WTC11 (cell line): ENCODE results near the gene EDA.

Experiments used
- AR ChIP-seq: fragments of 250-450 bp; sonication (Bioruptor Pico); IDR thresholded peaks from 2 replicates; pipeline ENCODE4 v1.9.0; 2021; ENCODE audit warnings: mild to moderate bottlenecking
- ARID4B ChIP-seq: sonication (generic); formaldehyde crosslinking; IDR thresholded peaks from 2 replicates; pipeline ENCODE4 v1.8.0; 2023; ENCODE audit warnings: missing genetic modification reagents, mild to moderate bottlenecking, borderline replicate concordance
- CTCF ChIP-seq: fragments of 200-600 bp; IDR thresholded peaks from 2 replicates; pipeline ENCODE4 v1.8.0; 2022; ENCODE audit warnings: antibody characterized with exemption
- E2F1 ChIP-seq: sonication (generic); formaldehyde crosslinking; IDR thresholded peaks from 2 replicates; pipeline ENCODE4 v1.8.0; 2022; ENCODE audit warnings: mild to moderate bottlenecking, missing genetic modification reagents
- ESRRA ChIP-seq: sonication (generic); formaldehyde crosslinking; IDR thresholded peaks from 2 replicates; pipeline ENCODE4 v1.8.1; 2022; ENCODE audit warnings: mild to moderate bottlenecking, missing genetic modification reagents, borderline replicate concordance
- FOXP1 ChIP-seq: sonication (generic); formaldehyde crosslinking; IDR thresholded peaks from 2 replicates; pipeline ENCODE4 v1.8.0; 2022; ENCODE audit warnings: missing genetic modification reagents, mild to moderate bottlenecking, moderate library complexity, borderline replicate concordance
- IRF1 ChIP-seq: sonication (generic); formaldehyde crosslinking; IDR thresholded peaks from 2 replicates; pipeline ENCODE4 v1.8.0; 2023; ENCODE audit warnings: missing genetic modification reagents
- IRF2 ChIP-seq: sonication (generic); formaldehyde crosslinking; IDR thresholded peaks from 2 replicates; pipeline ENCODE4 v1.8.0; 2022; ENCODE audit warnings: low read depth, missing genetic modification reagents, borderline replicate concordance
- NR2C2 ChIP-seq: sonication (generic); formaldehyde crosslinking; IDR thresholded peaks from 2 replicates; pipeline ENCODE4 v1.8.0; 2022; ENCODE audit warnings: mild to moderate bottlenecking, missing genetic modification reagents
- SMAD3 ChIP-seq: sonication (generic); formaldehyde crosslinking; IDR thresholded peaks from 2 replicates; pipeline ENCODE4 v1.8.0; 2022; ENCODE audit warnings: missing genetic modification reagents, mild to moderate bottlenecking, borderline replicate concordance
- TCF7 ChIP-seq: sonication (generic); formaldehyde crosslinking; IDR thresholded peaks from 2 replicates; pipeline ENCODE4 v1.8.0; 2022; ENCODE audit warnings: mild to moderate bottlenecking, low read depth, missing genetic modification reagents, moderate library complexity
- USF2 ChIP-seq: sonication (generic); formaldehyde crosslinking; IDR thresholded peaks from 2 replicates; pipeline ENCODE4 v1.8.1; 2023; ENCODE audit warnings: mild to moderate bottlenecking, missing genetic modification reagents, moderate library complexity

- TF ChIP-seq NR2C2 (CRISPR knock-in tag): no peak
- TF ChIP-seq AR: no peak
- TF ChIP-seq CTCF: no peak
- no peak for TF ChIP-seq FOXP1
- TF ChIP-seq TCF7 (CRISPR knock-in tag): no peak
- no peak for TF ChIP-seq ESRRA (CRISPR knock-in tag)
- no peak for TF ChIP-seq IRF2 (CRISPR knock-in tag)
- no peak for TF ChIP-seq E2F1 (CRISPR knock-in tag)
- no peak for TF ChIP-seq IRF1 (CRISPR knock-in tag)
- no peak for TF ChIP-seq USF2 (CRISPR knock-in tag)
- TF ChIP-seq ARID4B (CRISPR knock-in tag): no peak
- no peak for TF ChIP-seq SMAD3 (CRISPR knock-in tag)
Observed at GRCh38 chrX:70087857-70088630, 472.1 kb downstream of the EDA start.
